ENCODE results near the gene ARHGAP22. TPM values are rescaled to one million over a fixed set of nuclear protein-coding genes. Genes with fewer than 3 reads are reported as not detected.

The ARHGAP22 gene
- polyA plus RNA-seq, 1 donor from 2014 or later: 0.15 TPM

GRCh38 chr10:48400129-48400849 lies 204.6 kb downstream of the ARHGAP22 start:
- H3K4me2 ChIP-seq (ENCODE audit: low read length): no peak overlapping the region
- H3K4me3 ChIP-seq (ENCODE audit: low read length): no peak overlapping the region
- no peaks in the 10 kb centered on the region for H4K20me1 ChIP-seq (ENCODE audit: insufficient read depth)
- H3K27me3 ChIP-seq (ENCODE audit: insufficient read depth, low read depth, low read length): no peaks in the 10 kb centered on the region
- no peak overlapping the region for H3K9ac ChIP-seq (ENCODE audit: low read length)
- no peaks in the 10 kb centered on the region for H3F3A ChIP-seq (ENCODE audit: insufficient read depth, low read length, poor library complexity, severe bottlenecking)
- peaks cover 22% of the 10 kb centered on the region for H3K79me2 ChIP-seq (replicated peaks; ENCODE audit: insufficient read depth, low read length)
- H2AFZ ChIP-seq (ENCODE audit: low read depth, low read length): no peak overlapping the region
- TF ChIP-seq, protein P1, sequence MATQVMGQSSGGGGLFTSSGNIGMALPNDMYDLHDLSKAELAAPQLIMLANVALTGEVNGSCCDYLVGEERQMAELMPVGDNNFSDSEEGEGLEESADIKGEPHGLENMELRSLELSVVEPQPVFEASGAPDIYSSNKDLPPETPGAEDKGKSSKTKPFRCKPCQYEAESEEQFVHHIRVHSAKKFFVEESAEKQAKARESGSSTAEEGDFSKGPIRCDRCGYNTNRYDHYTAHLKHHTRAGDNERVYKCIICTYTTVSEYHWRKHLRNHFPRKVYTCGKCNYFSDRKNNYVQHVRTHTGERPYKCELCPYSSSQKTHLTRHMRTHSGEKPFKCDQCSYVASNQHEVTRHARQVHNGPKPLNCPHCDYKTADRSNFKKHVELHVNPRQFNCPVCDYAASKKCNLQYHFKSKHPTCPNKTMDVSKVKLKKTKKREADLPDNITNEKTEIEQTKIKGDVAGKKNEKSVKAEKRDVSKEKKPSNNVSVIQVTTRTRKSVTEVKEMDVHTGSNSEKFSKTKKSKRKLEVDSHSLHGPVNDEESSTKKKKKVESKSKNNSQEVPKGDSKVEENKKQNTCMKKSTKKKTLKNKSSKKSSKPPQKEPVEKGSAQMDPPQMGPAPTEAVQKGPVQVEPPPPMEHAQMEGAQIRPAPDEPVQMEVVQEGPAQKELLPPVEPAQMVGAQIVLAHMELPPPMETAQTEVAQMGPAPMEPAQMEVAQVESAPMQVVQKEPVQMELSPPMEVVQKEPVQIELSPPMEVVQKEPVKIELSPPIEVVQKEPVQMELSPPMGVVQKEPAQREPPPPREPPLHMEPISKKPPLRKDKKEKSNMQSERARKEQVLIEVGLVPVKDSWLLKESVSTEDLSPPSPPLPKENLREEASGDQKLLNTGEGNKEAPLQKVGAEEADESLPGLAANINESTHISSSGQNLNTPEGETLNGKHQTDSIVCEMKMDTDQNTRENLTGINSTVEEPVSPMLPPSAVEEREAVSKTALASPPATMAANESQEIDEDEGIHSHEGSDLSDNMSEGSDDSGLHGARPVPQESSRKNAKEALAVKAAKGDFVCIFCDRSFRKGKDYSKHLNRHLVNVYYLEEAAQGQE (IDR thresholded peaks at IDR 0.05; ENCODE audit: borderline replicate concordance): no peak
- TF ChIP-seq EZH2 (IDR thresholded peaks at IDR 0.05; ENCODE audit: borderline replicate concordance, insufficient read depth, low read length, poor library complexity, severe bottlenecking) (no peak), CTCF (IDR thresholded peaks at IDR 0.05; ENCODE audit: poor library complexity, severe bottlenecking) (no peak), SMC3 (conservative IDR thresholded peaks at IDR 0.05; ENCODE audit: poor library complexity) (no peak), POLR2AphosphoS5 (IDR thresholded peaks at IDR 0.05) (no peak), RAD21 (conservative IDR thresholded peaks at IDR 0.05) (no peak), EP300 (conservative IDR thresholded peaks at IDR 0.05; ENCODE audit: poor library complexity, severe bottlenecking) (no peak), MXI1 (conservative IDR thresholded peaks at IDR 0.05; ENCODE audit: poor library complexity, severe bottlenecking) (no peak), TAF1 (IDR thresholded peaks at IDR 0.05; ENCODE audit: low read depth) (no peak)
- no peaks in the 10 kb centered on the region for H3K36me3 ChIP-seq (ENCODE audit: insufficient read depth, low read length)
- H3K9me3 ChIP-seq (ENCODE audit: low read length): no peaks in the 10 kb centered on the region
- no peak overlapping the region for H3K27ac ChIP-seq (ENCODE audit: low read length)
- no peaks in the 10 kb centered on the region for H3K9me2 ChIP-seq (ENCODE audit: insufficient read depth, low read length)

GRCh38 chr10:48399551-48399950 lies 205.3 kb downstream of the ARHGAP22 start:
- Histone ChIP-seq H3K9ac (ENCODE audit: low read length) (no peak overlapping the region), H3K27ac (ENCODE audit: low read length) (no peak overlapping the region), H4K20me1 (ENCODE audit: insufficient read depth) (no peaks in the 10 kb centered on the region), H3K27me3 (ENCODE audit: insufficient read depth, low read depth, low read length) (no peaks in the 10 kb centered on the region), H3K9me3 (ENCODE audit: low read length) (no peaks in the 10 kb centered on the region), H3K79me2 (replicated peaks; ENCODE audit: insufficient read depth, low read length) (peaks cover 20% of the 10 kb centered on the region), H2AFZ (ENCODE audit: low read depth, low read length) (no peak overlapping the region), H3K9me2 (ENCODE audit: insufficient read depth, low read length) (no peaks in the 10 kb centered on the region), H3K4me3 (ENCODE audit: low read length) (no peak overlapping the region), H3K36me3 (ENCODE audit: insufficient read depth, low read length) (no peaks in the 10 kb centered on the region), H3K4me2 (ENCODE audit: low read length) (no peak overlapping the region), H3F3A (ENCODE audit: insufficient read depth, low read length, poor library complexity, severe bottlenecking) (no peaks in the 10 kb centered on the region)
- TF ChIP-seq EZH2 (IDR thresholded peaks at IDR 0.05; ENCODE audit: borderline replicate concordance, insufficient read depth, low read length, poor library complexity, severe bottlenecking): no peak
- TF ChIP-seq MXI1 (conservative IDR thresholded peaks at IDR 0.05; ENCODE audit: poor library complexity, severe bottlenecking): no peak
- no peak for TF ChIP-seq EP300 (conservative IDR thresholded peaks at IDR 0.05; ENCODE audit: poor library complexity, severe bottlenecking)
- TF ChIP-seq POLR2AphosphoS5 (IDR thresholded peaks at IDR 0.05): no peak
- no peak for TF ChIP-seq CTCF (IDR thresholded peaks at IDR 0.05; ENCODE audit: poor library complexity, severe bottlenecking)
- no peak for TF ChIP-seq SMC3 (conservative IDR thresholded peaks at IDR 0.05; ENCODE audit: poor library complexity)

Measured in neural cell (in vitro differentiated cells).